IMR-90 (cell line): ENCODE results near the gene GALNT8. TPM values are rescaled to one million over a fixed set of nuclear protein-coding genes. Genes with fewer than 3 reads are reported as not detected.

ENCODE experiments used
- ATAC-seq: fragments of 200-7000 bp; cut with Tn5 transposase; 2 replicates; pipeline ENCODE4 v1.9.1; 2020; ENCODE audit warnings: low read depth, mild to moderate bottlenecking, moderate library complexity
- BruUV-seq: library from RNA; stranded (reverse); fragments of 400-500 nt; replicated peaks from 2 replicates; lab custom pipeline; 2021; lab: Mats Ljungman, UMichigan
- CTCF ChIA-PET: fragments of 300-600 bp; formaldehyde crosslinking; extraction: SDS; loops from one replicate; lab custom pipeline; 2021; ENCODE audit warnings: antibody characterized with exemption; lab: Yijun Ruan, JAX
- POLR2A ChIA-PET: fragments of 300-600 bp; sonication (Branson Sonifier 250); formaldehyde crosslinking; loops from one replicate; lab custom pipeline; 2022; ENCODE audit warnings: antibody characterized with exemption; ENCODE audit not compliant: unreplicated experiment; lab: Charles Lee
- DNase-seq: peaks from one replicate; pipeline ENCODE4 v3.0.0; 2013
- H2AFZ ChIP-seq: replicated peaks from 2 replicates; pipeline ENCODE3; 2013; ENCODE audit warnings: low read length, mild to moderate bottlenecking; ENCODE audit not compliant: poor library complexity
- H2AK5ac ChIP-seq: 2 replicates; pipeline ENCODE4 v1.6.1; 2013; ENCODE audit warnings: low read depth, low read length, inconsistent platforms
- H2AK9ac ChIP-seq: replicated peaks from 2 replicates; pipeline ENCODE3; 2013; ENCODE audit warnings: mild to moderate bottlenecking, low read depth, low read length, moderate library complexity; ENCODE audit not compliant: poor library complexity
- H2BK120ac ChIP-seq: 2 replicates; pipeline ENCODE4 v1.6.1; 2013; ENCODE audit warnings: low read depth, low read length, inconsistent platforms
- H2BK15ac ChIP-seq: 3 replicates; pipeline ENCODE4 v1.6.1; 2013; ENCODE audit warnings: low read depth, low read length, inconsistent platforms
- H2BK20ac ChIP-seq: 2 replicates; pipeline ENCODE4 v1.6.1; 2013; ENCODE audit warnings: low read depth, mild to moderate bottlenecking, inconsistent platforms, low read length, moderate library complexity
- H2BK5ac ChIP-seq: 2 replicates; pipeline ENCODE4 v1.6.1; 2013; ENCODE audit warnings: mild to moderate bottlenecking, low read depth, low read length, inconsistent platforms; ENCODE audit not compliant: poor library complexity, severe bottlenecking
- H3K14ac ChIP-seq: replicated peaks from 2 replicates; pipeline ENCODE4 v1.6.1; 2013; ENCODE audit warnings: low read depth, low read length, inconsistent platforms
- H3K18ac ChIP-seq: 2 replicates; pipeline ENCODE4 v1.6.1; 2013; ENCODE audit warnings: low read depth, low read length, control low read depth
- H3K23ac ChIP-seq: 2 replicates; pipeline ENCODE4 v1.6.1; 2013; ENCODE audit warnings: low read depth, low read length, inconsistent platforms
- H3K27ac ChIP-seq: 2 replicates; pipeline ENCODE4 v1.5.1; 2013; ENCODE audit warnings: mild to moderate bottlenecking, control low read depth, low read length; ENCODE audit not compliant: insufficient read depth
- H3K27me3 ChIP-seq: 2 replicates; pipeline ENCODE4 v1.6.1; 2013; ENCODE audit warnings: low read length; ENCODE audit not compliant: control insufficient read depth, insufficient read depth
- H3K36me3 ChIP-seq: 2 replicates; pipeline ENCODE4 v1.6.1; 2013; ENCODE audit warnings: low read length, mixed read lengths; ENCODE audit not compliant: control insufficient read depth, insufficient read depth
- H3K4ac ChIP-seq: 2 replicates; pipeline ENCODE4 v1.6.1; 2013; ENCODE audit warnings: low read depth, low read length, inconsistent platforms
- H3K4me1 ChIP-seq: 2 replicates; pipeline ENCODE4 v1.6.1; 2013; ENCODE audit warnings: low read length, mixed read lengths; ENCODE audit not compliant: control insufficient read depth, insufficient read depth
- H3K4me2 ChIP-seq: 2 replicates; pipeline ENCODE4 v1.6.1; 2013; ENCODE audit warnings: low read depth, mild to moderate bottlenecking, control low read depth, low read length, moderate library complexity
- H3K4me3 ChIP-seq: 2 replicates; pipeline ENCODE4 v1.5.1; 2013; ENCODE audit warnings: low read depth, mild to moderate bottlenecking, control low read depth, low read length, moderate library complexity; ENCODE audit not compliant: insufficient read depth
- H3K56ac ChIP-seq: 2 replicates; pipeline ENCODE4 v1.6.1; 2013; ENCODE audit warnings: low read length, inconsistent platforms; ENCODE audit not compliant: insufficient read depth; ENCODE audit errors: extremely low read depth
- H3K79me1 ChIP-seq, 2 experiments: 2 replicates each; pipeline ENCODE4 v1.6.1; 2013; ENCODE audit warnings: low read length in 2 of 2, inconsistent platforms in 1 of 2, low read depth in 1 of 2
- H3K9ac ChIP-seq: 2 replicates; pipeline ENCODE4 v1.6.1; 2013; ENCODE audit warnings: low read depth, low read length, control low read depth
- H3K9me1 ChIP-seq: 2 replicates; pipeline ENCODE4 v1.6.1; 2013; ENCODE audit warnings: low read length, inconsistent platforms; ENCODE audit not compliant: insufficient read depth
- H3K9me3 ChIP-seq: 2 replicates; pipeline ENCODE4 v1.6.1; 2013; ENCODE audit warnings: low read length; ENCODE audit not compliant: control insufficient read depth, insufficient read depth
- H4K20me1 ChIP-seq: 2 replicates; pipeline ENCODE4 v1.6.1; 2013; ENCODE audit warnings: low read length, inconsistent platforms; ENCODE audit not compliant: insufficient read depth
- H4K5ac ChIP-seq: 2 replicates; pipeline ENCODE4 v1.6.1; 2013; ENCODE audit warnings: mild to moderate bottlenecking, low read depth, low read length, control low read depth
- H4K8ac ChIP-seq, 2 experiments: 2 replicates each; pipeline ENCODE4 v1.6.1; 2013; ENCODE audit warnings: low read depth in 2 of 2, low read length in 2 of 2, control low read depth in 1 of 2, inconsistent platforms in 1 of 2
- H4K91ac ChIP-seq: 2 replicates; pipeline ENCODE4 v1.6.1; 2013; ENCODE audit warnings: low read depth, low read length, inconsistent platforms; ENCODE audit not compliant: insufficient read depth
- CEBPB ChIP-seq: IDR thresholded peaks from 2 replicates; pipeline ENCODE4 v1.6.1; 2012; ENCODE audit warnings: low read depth, low read length, improper control_type of control experiment
- CHD1 ChIP-seq: IDR thresholded peaks from 2 replicates; pipeline ENCODE4 v1.6.1; 2012; ENCODE audit warnings: low read depth, low read length, improper control_type of control experiment
- MAZ ChIP-seq: IDR thresholded peaks from 2 replicates; pipeline ENCODE4 v1.6.1; 2012; ENCODE audit warnings: low read depth, mild to moderate bottlenecking, low read length, improper control_type of control experiment, moderate library complexity, borderline replicate concordance
- NFE2L2 ChIP-seq: fragments of 150-350 bp; IDR thresholded peaks from 2 replicates; pipeline ENCODE4 v1.6.1; 2016; ENCODE audit warnings: low read depth, mild to moderate bottlenecking, low read length
- WGBS, 2 experiments: methylation state at CpG; one replicate each; pipeline versions ENCODE4 v1.1.5 to v1.1.7; 2013; ENCODE audit warnings: missing lambda C conversion rate in 2 of 2; ENCODE audit not compliant: insufficient read length in 1 of 2; ENCODE audit errors: extremely low coverage in 2 of 2; 5-methylcytosine and 5-hydroxymethylcytosine counted together
- dilution Hi-C: fragments of 300-500 bp; cut with HindIII; formaldehyde crosslinking; loops from one replicate; pipeline ENCODE4 v1.14.3; 2018; ENCODE audit warnings: low sequenced_read_pairs; ENCODE audit not compliant: unreplicated experiment
- in situ Hi-C: fragments of 300-500 bp; cut with MboI; formaldehyde crosslinking; loops from 3 replicates; pipeline ENCODE4 v1.14.3; 2019; ENCODE audit warnings: low sequenced_read_pairs, inconsistent platforms, mixed read lengths
- intact Hi-C: fragments of 100-400 bp; cut with micrococcal nuclease; formaldehyde crosslinking; loops from 2 replicates; pipeline ENCODE4 v1.10.0; 2022
- polyA plus RNA-seq, 3 experiments: library from polyadenylated mRNA; depleted of rRNA; stranded (reverse); fragments of >200 nt; gene quantifications; 2 replicates each; pipeline ENCODE4 v1.2.3, GENCODE V29; 2012; ENCODE audit warnings: low replicate concordance in 1 of 3
- total RNA-seq: library from RNA; depleted of rRNA; stranded (reverse); fragments of >200 nt; gene quantifications from 2 replicates; pipeline ENCODE4 v1.2.3, GENCODE V29; 2012

The GALNT8 gene
- total and polyA plus RNA-seq, 2 of the 4 experiments (the other 2 are of a cell fraction) = not detected

DNA sequence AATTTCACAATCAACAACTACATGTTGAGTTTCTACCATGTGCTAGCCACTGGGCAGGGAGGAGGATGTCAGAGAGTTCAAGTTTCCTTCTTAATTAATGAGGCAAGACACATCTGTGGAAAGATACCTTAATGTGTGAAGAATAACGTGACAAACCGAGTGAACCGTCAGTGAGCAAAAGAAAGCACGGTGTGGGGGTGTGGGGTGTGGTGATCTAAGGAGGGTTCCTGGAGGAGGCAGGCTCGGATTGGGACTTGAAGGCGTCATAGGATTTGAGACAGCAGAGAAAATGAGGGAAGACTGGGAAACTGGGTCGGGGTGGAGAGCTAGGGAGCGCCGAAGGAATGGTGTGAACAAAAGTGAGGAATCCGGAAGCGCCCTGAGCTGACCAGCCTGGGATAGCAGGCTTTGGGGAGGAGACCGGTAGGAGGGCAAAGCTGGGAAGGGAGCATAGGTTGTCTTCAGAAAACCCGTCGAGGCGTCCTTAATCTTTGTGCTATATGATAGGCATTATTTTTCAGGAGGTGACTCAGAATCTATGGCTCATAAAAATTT lies 22.3 kb downstream of the GALNT8 start:
- no peak overlapping the region for H2AK9ac ChIP-seq
- H3K14ac ChIP-seq = no peak overlapping the region
- no peak overlapping the region for H3K56ac ChIP-seq
- no peak overlapping the region for H3K27ac ChIP-seq
- H3K27me3 ChIP-seq = no peaks in the 10 kb centered on the region; the same call in 1 of the 2 replicates
- no peak overlapping the region for H2BK5ac ChIP-seq
- H3K4me1 ChIP-seq = no peaks in the 10 kb centered on the region
- POLR2A ChIA-PET = no interaction called here
- no peak for TF ChIP-seq CHD1
- no peak for TF ChIP-seq NFE2L2
- TF ChIP-seq CEBPB = no peak
- TF ChIP-seq MAZ = no peak
- H2AFZ ChIP-seq = no peak overlapping the region
- CTCF ChIA-PET = interaction anchor here (0.6 kb wide), 1 partner anchor 419 kb away, joined by 3 read pairs; no protein-coding TSS in a partner anchor
- H3K9ac ChIP-seq = no peak overlapping the region
- ATAC-seq (no peak), DNase-seq (no peak)
- no peak overlapping the region for H4K8ac ChIP-seq
- no peaks in the 10 kb centered on the region for H4K20me1 ChIP-seq
- no peaks in the 10 kb centered on the region for H3K79me1 ChIP-seq
- H3K4ac ChIP-seq = no peak overlapping the region
- no peak overlapping the region for H3K23ac ChIP-seq
- H3K4me2 ChIP-seq = no peak overlapping the region
- no peak overlapping the region for H2AK5ac ChIP-seq
- H4K91ac ChIP-seq = no peak overlapping the region
- intact Hi-C loops = no loop called here
- no peaks in the 10 kb centered on the region for H3K9me3 ChIP-seq
- in situ Hi-C loops = no loop called here
- BruUV-seq = no TSS peak
- H3K18ac ChIP-seq = no peak overlapping the region
- H3K4me3 ChIP-seq = no peak overlapping the region
- WGBS, 2 experiments = 61% methylated on average over 5 of the region's 15 CpGs; no CpG with 5 or more reads in 1 of the 2 experiments
- H2BK20ac ChIP-seq = no peak overlapping the region
- H2BK120ac ChIP-seq = no peak overlapping the region
- dilution Hi-C loops = no loop called here
- no peaks in the 10 kb centered on the region for H3K9me1 ChIP-seq
- H4K5ac ChIP-seq = no peak overlapping the region
- H2BK15ac ChIP-seq = no peak overlapping the region
- no peaks in the 10 kb centered on the region for H3K36me3 ChIP-seq
